Keratinocyte (primary cell): ENCODE results near the gene RAB6D. TPM values are rescaled to one million over a fixed set of nuclear protein-coding genes. Genes with fewer than 3 reads are reported as not detected.
A peak's percentile ranks its signal among the peaks of the same experiment; 100 is the strongest.
"Not testable (repeated sequence)": the region's sequence is repeated elsewhere in the genome, so short reads cannot be mapped to it uniquely, and the experiment has no call there.

ENCODE experiments used
- DNase-seq: peaks from one replicate; pipeline ENCODE4 v3.0.0-alpha.2; 2011; ENCODE audit warnings: low read depth, missing footprints, low spot score
- FAIRE-seq: peaks from 2 replicates; lab custom pipeline; 2011; peaks lifted over from hg19 to GRCh38; lab: Jason Lieb, UNC
- H2AFZ ChIP-seq: 2 replicates; pipeline ENCODE4 v1.6.0; 2012; ENCODE audit warnings: low read length, control low read depth, inconsistent platforms; ENCODE audit not compliant: control insufficient read depth
- H3K27ac ChIP-seq: 2 replicates; pipeline ENCODE4 v1.5.1; 2011; ENCODE audit warnings: low read length; ENCODE audit not compliant: control insufficient read depth, insufficient read depth
- H3K27me3 ChIP-seq: 3 replicates; pipeline ENCODE4 v1.6.0; 2011; ENCODE audit warnings: low read length; ENCODE audit not compliant: control insufficient read depth, insufficient read depth; ENCODE audit errors: extremely low read depth
- H3K36me3 ChIP-seq, 2 experiments: 2 replicates in 1 of 2; 3 replicates in 1 of 2; pipeline ENCODE4 v1.5.1; 2011; ENCODE audit warnings: low read length in 2 of 2, mild to moderate bottlenecking in 1 of 2; ENCODE audit not compliant: control insufficient read depth in 2 of 2, insufficient read depth in 2 of 2; ENCODE audit errors: extremely low read depth in 1 of 2
- H3K4me1 ChIP-seq: 3 replicates; pipeline ENCODE4 v1.5.1; 2011; ENCODE audit warnings: low read length; ENCODE audit not compliant: control insufficient read depth, insufficient read depth; ENCODE audit errors: extremely low read depth
- H3K4me2 ChIP-seq: 3 replicates; pipeline ENCODE4 v1.6.0; 2011; ENCODE audit warnings: low read depth, low read length; ENCODE audit not compliant: control insufficient read depth, insufficient read depth; ENCODE audit errors: extremely low read depth
- H3K4me3 ChIP-seq, 3 experiments: fragments of 200-600 bp in 1 of 3; sonication (generic) in 1 of 3; 2 replicates in 2 of 3; 3 replicates in 1 of 3; pipeline ENCODE4 v1.5.1; 2011 to 2016; ENCODE audit warnings: low read length in 3 of 3, mild to moderate bottlenecking in 3 of 3, control low read depth in 2 of 3, inconsistent platforms in 1 of 3, low read depth in 1 of 3, mixed read lengths in 1 of 3, mixed run types in 1 of 3, moderate library complexity in 1 of 3; ENCODE audit not compliant: control insufficient read depth in 2 of 3, insufficient read depth in 2 of 3; ENCODE audit errors: extremely low read depth in 1 of 3
- H3K79me2 ChIP-seq: 2 replicates; pipeline ENCODE4 v1.6.0; 2012; ENCODE audit warnings: low read length; ENCODE audit not compliant: control insufficient read depth, insufficient read depth
- H3K9ac ChIP-seq: 3 replicates; pipeline ENCODE4 v1.6.0; 2011; ENCODE audit warnings: low read length; ENCODE audit not compliant: control insufficient read depth, insufficient read depth; ENCODE audit errors: extremely low read depth
- H3K9me1 ChIP-seq: 3 replicates; pipeline ENCODE4 v1.6.0; 2011; ENCODE audit warnings: low read length; ENCODE audit not compliant: control insufficient read depth, insufficient read depth; ENCODE audit errors: extremely low read depth
- H3K9me3 ChIP-seq: 2 replicates; pipeline ENCODE4 v1.5.1; 2012; ENCODE audit warnings: low read depth, low read length; ENCODE audit not compliant: control insufficient read depth
- H4K20me1 ChIP-seq: 3 replicates; pipeline ENCODE4 v1.6.0; 2011; ENCODE audit warnings: low read length; ENCODE audit not compliant: control insufficient read depth, insufficient read depth; ENCODE audit errors: extremely low read depth
- dilution Hi-C: fragments of 300-500 bp; cut with MboI; formaldehyde crosslinking; loops from one replicate; pipeline ENCODE4 v1.7.0; 2020; ENCODE audit warnings: low sequenced_read_pairs; ENCODE audit not compliant: extremely low pct_ligation_motif_present
- polyA plus RNA-seq, 5 experiments: library from polyadenylated mRNA; depleted of rRNA in 3 of 5; stranded (reverse) in 3 of 5; stranded (forward) in 1 of 5; unstranded in 1 of 5; fragments of >200 nt; gene quantifications; 1 replicate in 1 of 5; 2 replicates in 3 of 5; 3 replicates in 1 of 5; pipeline versions ENCODE4 v1.2.1 to v1.2.3, GENCODE V29; 2011 to 2012; ENCODE audit warnings: missing spikeins in 2 of 5, low read depth in 1 of 5, low replicate concordance in 1 of 5
- TF ChIP-seq, protein P1 (sequence below), 3 experiments: IDR thresholded peaks in 1 of 3; conservative IDR thresholded peaks in 1 of 3; optimal IDR thresholded peaks in 1 of 3; 2 replicates in 2 of 3; 3 replicates in 1 of 3; pipeline versions ENCODE3 to v1.5.1; 2011; ENCODE audit warnings: low read length in 3 of 3, mild to moderate bottlenecking in 3 of 3, moderate library complexity in 2 of 3, control low read depth in 1 of 3, inconsistent platforms in 1 of 3; ENCODE audit not compliant: insufficient read depth in 2 of 3; ENCODE audit errors: extremely low read depth in 1 of 3

The RAB6D gene
- polyA plus RNA-seq, 1 donor (not counting 4 experiments of a cell fraction or from before 2014, with no cell fraction given), result 0.05 TPM

DNA sequence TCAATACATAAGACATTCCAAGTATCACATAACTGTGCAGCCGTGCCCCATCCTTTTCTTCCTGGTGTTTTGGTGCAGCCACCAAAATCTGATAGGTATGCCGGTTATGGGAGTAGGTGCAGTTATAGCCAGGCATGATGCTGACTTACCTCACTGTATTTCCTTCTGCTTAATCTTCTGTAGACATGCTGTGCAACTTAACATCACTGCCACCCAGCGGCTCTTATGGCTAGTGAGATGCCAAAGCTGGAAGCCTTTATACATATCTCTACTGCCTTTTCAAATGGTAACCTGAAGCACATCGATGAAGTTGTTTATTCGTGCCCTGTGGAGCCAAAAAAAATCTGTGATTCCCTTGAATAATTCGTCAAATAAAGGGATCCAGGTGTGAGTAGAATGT lies 28.6 kb downstream of the RAB6D start:
- H3K79me2 ChIP-seq, H4K20me1 ChIP-seq, H3K36me3 ChIP-seq, H2AFZ ChIP-seq, H3K9me3 ChIP-seq, DNase-seq, H3K27ac ChIP-seq, H3K4me3 ChIP-seq, H3K9me1 ChIP-seq, H3K4me1 ChIP-seq, H3K4me2 ChIP-seq, H3K9ac ChIP-seq, FAIRE-seq, H3K27me3 ChIP-seq, dilution Hi-C loops: not testable (repeated sequence)
- TF ChIP-seq, protein P1, sequence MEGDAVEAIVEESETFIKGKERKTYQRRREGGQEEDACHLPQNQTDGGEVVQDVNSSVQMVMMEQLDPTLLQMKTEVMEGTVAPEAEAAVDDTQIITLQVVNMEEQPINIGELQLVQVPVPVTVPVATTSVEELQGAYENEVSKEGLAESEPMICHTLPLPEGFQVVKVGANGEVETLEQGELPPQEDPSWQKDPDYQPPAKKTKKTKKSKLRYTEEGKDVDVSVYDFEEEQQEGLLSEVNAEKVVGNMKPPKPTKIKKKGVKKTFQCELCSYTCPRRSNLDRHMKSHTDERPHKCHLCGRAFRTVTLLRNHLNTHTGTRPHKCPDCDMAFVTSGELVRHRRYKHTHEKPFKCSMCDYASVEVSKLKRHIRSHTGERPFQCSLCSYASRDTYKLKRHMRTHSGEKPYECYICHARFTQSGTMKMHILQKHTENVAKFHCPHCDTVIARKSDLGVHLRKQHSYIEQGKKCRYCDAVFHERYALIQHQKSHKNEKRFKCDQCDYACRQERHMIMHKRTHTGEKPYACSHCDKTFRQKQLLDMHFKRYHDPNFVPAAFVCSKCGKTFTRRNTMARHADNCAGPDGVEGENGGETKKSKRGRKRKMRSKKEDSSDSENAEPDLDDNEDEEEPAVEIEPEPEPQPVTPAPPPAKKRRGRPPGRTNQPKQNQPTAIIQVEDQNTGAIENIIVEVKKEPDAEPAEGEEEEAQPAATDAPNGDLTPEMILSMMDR (optimal IDR thresholded peaks at IDR 0.05 in 1 of 3, IDR thresholded peaks at IDR 0.05 in 1 of 3, conservative IDR thresholded peaks at IDR 0.05 in 1 of 3; ENCODE audit: extremely low read depth in 1 of 3, insufficient read depth in 2 of 3, low read length in 3 of 3), result peak in 2 of 3 experiments; percentile 16 to 20

DNA sequence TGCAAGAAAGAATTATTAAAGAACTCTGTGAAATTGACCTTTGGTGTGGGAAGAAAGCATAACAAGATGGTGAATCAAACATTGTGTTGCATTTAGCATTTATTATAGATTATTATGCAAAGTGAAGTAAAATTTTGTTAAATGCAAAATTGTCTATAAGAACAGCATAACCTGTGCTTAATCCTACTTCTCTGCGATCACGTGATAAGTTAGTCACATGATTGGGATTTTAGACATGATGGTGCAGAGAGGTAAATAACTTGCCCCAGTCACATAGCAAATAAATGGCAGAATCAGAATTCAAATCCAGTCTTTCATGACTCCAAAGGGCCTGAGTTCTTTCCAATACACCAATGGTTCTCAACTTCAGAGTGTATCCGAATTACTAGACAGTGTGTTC lies 31.3 kb downstream of the RAB6D start:
- H3K4me3 ChIP-seq, H2AFZ ChIP-seq, H3K9me1 ChIP-seq, H3K36me3 ChIP-seq, dilution Hi-C loops, H4K20me1 ChIP-seq, H3K9ac ChIP-seq, H3K4me1 ChIP-seq, DNase-seq, H3K27ac ChIP-seq, H3K4me2 ChIP-seq, H3K79me2 ChIP-seq, FAIRE-seq, H3K9me3 ChIP-seq, H3K27me3 ChIP-seq: not testable (repeated sequence)

DNA sequence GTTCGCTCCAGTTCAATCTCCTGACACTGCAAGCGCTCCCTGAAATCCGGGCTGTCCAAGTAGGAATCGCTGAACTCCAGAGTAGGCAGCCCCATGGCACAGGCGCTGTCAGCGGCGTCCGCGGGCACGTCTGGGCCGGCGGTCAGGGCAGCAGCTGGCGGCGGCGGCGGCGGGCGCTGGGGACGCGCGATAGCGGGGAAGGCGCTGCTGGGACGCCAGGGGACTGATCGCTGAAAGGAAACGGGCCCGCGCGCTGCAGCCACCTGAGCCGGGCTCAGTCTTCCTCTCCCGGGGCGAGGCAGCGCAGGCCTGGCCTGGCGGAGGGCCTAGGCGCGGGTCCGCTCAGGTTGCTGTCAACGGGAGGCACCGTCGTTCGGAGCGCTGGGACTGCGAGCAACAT lies 33.0 kb downstream of the RAB6D start:
- H3K27me3 ChIP-seq, H4K20me1 ChIP-seq, dilution Hi-C loops, H3K4me2 ChIP-seq, FAIRE-seq, H3K9me1 ChIP-seq, H3K36me3 ChIP-seq, H3K9ac ChIP-seq, H3K4me3 ChIP-seq, H3K9me3 ChIP-seq, H3K79me2 ChIP-seq, H3K4me1 ChIP-seq, H3K27ac ChIP-seq, DNase-seq, H2AFZ ChIP-seq: not testable (repeated sequence)
